H9 (cell line): ENCODE data around the gene ARHGEF12. TPM values are rescaled to one million over a fixed set of nuclear protein-coding genes. Genes with fewer than 3 reads are reported as not detected.

ENCODE experiments used
- DNase-seq: peaks from one replicate; pipeline ENCODE4 v3.0.0-alpha.2; 2017
- H2AFZ ChIP-seq: one replicate; pipeline ENCODE4 v1.6.1; 2013; ENCODE audit warnings: mild to moderate bottlenecking, low read length, control low read depth, moderate library complexity
- H2AK5ac ChIP-seq: 2 replicates; pipeline ENCODE4 v1.6.1; 2013; ENCODE audit warnings: low read length, control low read depth, mixed read lengths; ENCODE audit not compliant: insufficient read length
- H2BK120ac ChIP-seq: one replicate; pipeline ENCODE4 v1.6.1; 2013; ENCODE audit warnings: low read depth, mild to moderate bottlenecking, low read length, control low read depth, inconsistent platforms; ENCODE audit not compliant: poor library complexity, severe bottlenecking
- H2BK12ac ChIP-seq: 2 replicates; pipeline ENCODE4 v1.6.1; 2013; ENCODE audit warnings: low read length, control low read depth, mixed read lengths, low read depth; ENCODE audit not compliant: insufficient read length
- H2BK15ac ChIP-seq: 2 replicates; pipeline ENCODE4 v1.6.1; 2013; ENCODE audit warnings: low read depth, low read length, control low read depth
- H2BK20ac ChIP-seq: one replicate; pipeline ENCODE4 v1.6.1; 2013; ENCODE audit warnings: low read depth, mild to moderate bottlenecking, low read length, control low read depth, inconsistent platforms; ENCODE audit not compliant: poor library complexity, severe bottlenecking
- H2BK5ac ChIP-seq: 2 replicates; pipeline ENCODE4 v1.6.1; 2013; ENCODE audit warnings: low read length, control low read depth, mixed read lengths; ENCODE audit not compliant: insufficient read length
- H3K14ac ChIP-seq: 2 replicates; pipeline ENCODE4 v1.6.1; 2013; ENCODE audit warnings: low read length, control low read depth; ENCODE audit not compliant: insufficient read depth
- H3K18ac ChIP-seq: 2 replicates; pipeline ENCODE4 v1.6.1; 2013; ENCODE audit warnings: low read depth, mild to moderate bottlenecking, mixed read lengths, low read length, control low read depth; ENCODE audit not compliant: insufficient read length
- H3K23ac ChIP-seq: 2 replicates; pipeline ENCODE4 v1.6.1; 2013; ENCODE audit warnings: low read length, control low read depth, mixed read lengths, low read depth; ENCODE audit not compliant: insufficient read length
- H3K23me2 ChIP-seq: 2 replicates; pipeline ENCODE4 v1.6.1; 2013; ENCODE audit warnings: low read depth, mild to moderate bottlenecking, mixed read lengths, low read length, control low read depth; ENCODE audit not compliant: insufficient read length, poor library complexity, severe bottlenecking
- H3K27ac ChIP-seq: 2 replicates; pipeline ENCODE4 v1.5.1; 2013; ENCODE audit warnings: low read length, control low read depth, mixed read lengths, low read depth; ENCODE audit not compliant: insufficient read length
- H3K27me3 ChIP-seq: 2 replicates; pipeline ENCODE4 v1.6.1; 2013; ENCODE audit warnings: low read length, control low read depth, inconsistent platforms; ENCODE audit not compliant: insufficient read depth
- H3K4ac ChIP-seq: 2 replicates; pipeline ENCODE4 v1.6.1; 2013; ENCODE audit warnings: low read depth, mild to moderate bottlenecking, control low read depth, inconsistent platforms, low read length, moderate library complexity
- H3K4me1 ChIP-seq: 2 replicates; pipeline ENCODE4 v1.6.1; 2013; ENCODE audit warnings: low read length, control low read depth, inconsistent platforms; ENCODE audit not compliant: insufficient read depth
- H3K4me2 ChIP-seq: 2 replicates; pipeline ENCODE4 v1.6.1; 2013; ENCODE audit warnings: low read length, control low read depth, mixed read lengths; ENCODE audit not compliant: insufficient read length, insufficient read depth
- H3K56ac ChIP-seq: 2 replicates; pipeline ENCODE4 v1.6.1; 2013; ENCODE audit warnings: low read depth, mild to moderate bottlenecking, mixed read lengths, low read length, control low read depth; ENCODE audit not compliant: insufficient read length
- H3K79me1 ChIP-seq: 2 replicates; pipeline ENCODE4 v1.6.1; 2013; ENCODE audit warnings: low read depth, mild to moderate bottlenecking, moderate library complexity, low read length, control low read depth, inconsistent platforms; ENCODE audit not compliant: insufficient read depth, poor library complexity, severe bottlenecking
- H3K79me2 ChIP-seq: 2 replicates; pipeline ENCODE4 v1.6.1; 2013; ENCODE audit warnings: low read length, control low read depth, inconsistent platforms; ENCODE audit not compliant: insufficient read depth
- H3K9ac ChIP-seq: 2 replicates; pipeline ENCODE4 v1.6.1; 2013; ENCODE audit warnings: low read length, control low read depth, mixed read lengths; ENCODE audit not compliant: insufficient read length; ENCODE audit errors: extremely low read depth
- H3K9me3 ChIP-seq: one replicate; pipeline ENCODE4 v1.6.1; 2013; ENCODE audit warnings: low read depth, low read length, inconsistent platforms; ENCODE audit not compliant: control insufficient read depth
- H3T11ph ChIP-seq: one replicate; pipeline ENCODE4 v1.6.1; 2013; ENCODE audit warnings: mild to moderate bottlenecking, low read length, control low read depth, inconsistent platforms
- H4K20me1 ChIP-seq: one replicate; pipeline ENCODE4 v1.6.1; 2013; ENCODE audit not compliant: control insufficient read depth, insufficient read length, insufficient read depth
- H4K5ac ChIP-seq: 2 replicates; pipeline ENCODE4 v1.6.1; 2013; ENCODE audit warnings: low read depth, mild to moderate bottlenecking, mixed read lengths, low read length, control low read depth; ENCODE audit not compliant: insufficient read length
- H4K8ac ChIP-seq: replicated peaks from 2 replicates; pipeline ENCODE4 v1.6.1; 2013; ENCODE audit warnings: low read length, control low read depth, mixed read lengths, low read depth; ENCODE audit not compliant: insufficient read length
- H4K91ac ChIP-seq: 2 replicates; pipeline ENCODE4 v1.6.1; 2013; ENCODE audit warnings: low read depth, mild to moderate bottlenecking, moderate library complexity, mixed read lengths, low read length, control low read depth; ENCODE audit not compliant: insufficient read length
- H3K27ac Mint-ChIP-seq, 3 experiments: 2 replicates in 2 of 3; 3 replicates in 1 of 3; pipeline ENCODE4 v1.8.0; 2020 to 2021; ENCODE audit warnings: mixed read lengths in 3 of 3, mild to moderate bottlenecking in 1 of 3, moderate library complexity in 1 of 3
- H3K27me3 Mint-ChIP-seq: 2 replicates; pipeline ENCODE4 v1.8.0; 2021; ENCODE audit warnings: low read depth, mild to moderate bottlenecking, moderate library complexity, mixed read lengths
- H3K36me3 Mint-ChIP-seq, 3 experiments: 2 replicates in 2 of 3; 3 replicates in 1 of 3; pipeline ENCODE4 v1.8.0; 2020 to 2021; ENCODE audit warnings: low read depth in 3 of 3, mixed read lengths in 3 of 3; ENCODE audit not compliant: insufficient read depth in 1 of 3
- H3K4me1 Mint-ChIP-seq, 2 experiments: 2 replicates each; pipeline ENCODE4 v1.8.0; 2020; ENCODE audit warnings: mixed read lengths in 2 of 2
- H3K4me3 Mint-ChIP-seq, 2 experiments: 2 replicates in 1 of 2; 3 replicates in 1 of 2; pipeline ENCODE4 v1.8.0; 2020 to 2021; ENCODE audit warnings: mild to moderate bottlenecking in 2 of 2, mixed read lengths in 2 of 2, moderate library complexity in 1 of 2
- H3K9me3 Mint-ChIP-seq, 2 experiments: 2 replicates in 1 of 2; 3 replicates in 1 of 2; pipeline ENCODE4 v1.8.0; 2020; ENCODE audit warnings: mild to moderate bottlenecking in 2 of 2, mixed read lengths in 2 of 2, moderate library complexity in 1 of 2
- CTCF ChIP-seq: fragments of 200-600 bp; sonication (generic); conservative IDR thresholded peaks from 3 replicates; pipeline ENCODE4 v1.8.0; 2021; ENCODE audit warnings: antibody characterized with exemption, mild to moderate bottlenecking
- WGBS: extraction: QIAGEN DNeasy Blood & Tissue Kit; methylation state at CpG from one replicate; pipeline ENCODE4 v1.1.7; 2013; ENCODE audit warnings: missing lambda C conversion rate, low lambda C conversion rate, mixed read lengths; ENCODE audit not compliant: insufficient read length; ENCODE audit errors: extremely low coverage; 5-methylcytosine and 5-hydroxymethylcytosine counted together
- total RNA-seq: library from RNA; stranded (reverse); gene quantifications from 2 replicates; pipeline ENCODE4 v1.2.1, GENCODE V29; 2021

Gene ARHGEF12
- total RNA-seq, 1 experiment from 2014 or later: 27.0 TPM

- Histone ChIP-seq H2BK12ac (no peak overlapping the region), H2BK120ac (no peak overlapping the region), H4K5ac (no peak overlapping the region), H2AK5ac (no peak overlapping the region), H4K20me1 (no peaks in the 10 kb centered on the region), H3K4ac (no peak overlapping the region), H3K14ac (no peak overlapping the region), H4K8ac (no peak overlapping the region), H2AFZ (no peak overlapping the region), H3K27me3 (no peaks in the 10 kb centered on the region), H3K9me3 (no peaks in the 10 kb centered on the region), H3K4me1 (no peaks in the 10 kb centered on the region), H2BK20ac (no peak overlapping the region), H3K23me2 (no peaks in the 10 kb centered on the region), H3K56ac (no peak overlapping the region), H2BK15ac (no peak overlapping the region), H4K91ac (no peak overlapping the region), H3K79me1 (no peaks in the 10 kb centered on the region), H3K27ac (no peak overlapping the region), H2BK5ac (no peak overlapping the region), H3K9ac (no peak overlapping the region), H3T11ph (no peak overlapping the region), H3K23ac (no peak overlapping the region), H3K79me2 (no peaks in the 10 kb centered on the region), H3K4me2 (no peak overlapping the region), H3K18ac (no peak overlapping the region)
- Mint-ChIP-seq H3K36me3 (no peaks in the 10 kb centered on the region), H3K27me3 (peaks cover 30% of the 10 kb centered on the region), H3K4me3 (no peak overlapping the region), H3K9me3 (no peaks in the 10 kb centered on the region), H3K27ac (no peak overlapping the region), H3K4me1 (peaks cover 15% of the 10 kb centered on the region in 2 experiments)
- no peak for DNase-seq
- no peak for TF ChIP-seq CTCF
- no CpG with 5 or more reads among the region's 9 CpGs for WGBS
These were observed 46.8 kb upstream of the ARHGEF12 start for GRCh38 chr11:120289426-120289825.
